Gastrocnemius medialis (tissue), 4 donors: ENCODE measurements around the gene UBE2Z. TPM values are rescaled to one million over a fixed set of nuclear protein-coding genes. Genes with fewer than 3 reads are reported as not detected.
"Not testable (repeated sequence)": the region's sequence is repeated elsewhere in the genome, so short reads cannot be mapped to it uniquely, and the experiment has no call there.

Experiments
- ATAC-seq, 2 donors: fragments of 150-250 bp; one replicate each; pipeline ENCODE4 v1.9.1; 2016
- DNase-seq, 2 donors: peaks; one replicate each; pipeline ENCODE4 v3.0.0-alpha.2; 2019
- H3K27ac ChIP-seq, 4 donors: fragments of 200-600 bp; sonication (generic); 1 replicate in 1 of 4; 2 replicates in 3 of 4; pipeline ENCODE4 v1.5.1; 2016 to 2018; ENCODE audit warnings: mild to moderate bottlenecking in 2 of 4, moderate library complexity in 1 of 4
- H3K27me3 ChIP-seq, 3 donors: fragments of 200-600 bp; sonication (generic) in 2 of 3; 1 replicate in 1 of 3; 2 replicates in 2 of 3; pipeline versions ENCODE4 v1.5.1 to v1.6.0; 2016 to 2019; ENCODE audit warnings: mild to moderate bottlenecking in 1 of 3, moderate library complexity in 1 of 3
- H3K36me3 ChIP-seq, 2 donors: fragments of 200-600 bp; sonication (generic) in 1 of 2; one replicate each; pipeline ENCODE4 v1.5.1; 2017 to 2018
- H3K4me1 ChIP-seq, 2 donors: fragments of 200-600 bp; sonication (generic) in 1 of 2; one replicate each; pipeline ENCODE4 v1.5.1; 2016 to 2017; ENCODE audit warnings: mild to moderate bottlenecking in 2 of 2
- H3K4me3 ChIP-seq, 4 donors: fragments of 200-600 bp; sonication (generic) in 3 of 4; 1 replicate in 1 of 4; 2 replicates in 3 of 4; pipeline ENCODE4 v1.5.1; 2016 to 2019; ENCODE audit warnings: mild to moderate bottlenecking in 2 of 4
- H3K9me3 ChIP-seq, 3 donors: fragments of 200-600 bp; sonication (generic) in 2 of 3; 1 replicate in 1 of 3; 2 replicates in 2 of 3; pipeline ENCODE4 v1.5.1; 2016 to 2019
- CTCF ChIP-seq, 5 experiments: fragments of 450-650 bp in 3 of 5; fragments of 200-600 bp in 2 of 5; sonication (generic) in 2 of 5; IDR thresholded peaks in 4 of 5; conservative IDR thresholded peaks in 1 of 5; 1 replicate in 4 of 5; 2 replicates in 1 of 5; pipeline ENCODE4 v1.5.1; 2016 to 2019; ENCODE audit warnings: antibody characterized with exemption in 5 of 5, mild to moderate bottlenecking in 3 of 5, moderate library complexity in 3 of 5
- POLR2A ChIP-seq, 2 donors: fragments of 450-650 bp; IDR thresholded peaks; one replicate each; pipeline ENCODE4 v1.6.1; 2017; ENCODE audit warnings: antibody characterized with exemption in 2 of 2, mild to moderate bottlenecking in 2 of 2, moderate library complexity in 2 of 2
- in situ Hi-C, 4 donors: fragments of 200-750 bp; cut with MboI; loops; one replicate each; pipeline versions ENCODE4 v1.15.0 to v1.8.0; 2017; ENCODE audit warnings: low sequenced_read_pairs in 4 of 4
- intact Hi-C: fragments of 100-400 bp; cut with DNase I; formaldehyde crosslinking; loops from one replicate; pipeline ENCODE4 v1.15.1; 2023; ENCODE audit warnings: low total_unique reads
- total RNA-seq, 4 donors: library from RNA; depleted of rRNA; stranded (reverse); fragments of >200 nt; gene quantifications; one replicate each; pipeline versions ENCODE4 v1.1.0 to v1.2.3, GENCODE V29; 2016

Gene UBE2Z
- total RNA-seq, 4 donors from 2014 or later = 32.7 to 41.1 (median 35.4) TPM

- intact Hi-C loops (loop anchor here (1.0 to 10.0 kb wide), 2 partner anchors 36 to 730 kb away; partner anchors contain the start of genes SPOP and UBE2Z), in situ Hi-C loops (loop anchor here in 1 of 4 donors (10.0 kb wide), 1 partner anchor 50 kb away; the partner anchor contains the start of gene ATP5MC1)
- Histone ChIP-seq H3K27me3 (peaks cover 0 to 4% (median 3%) of the 10 kb centered on the region in 3 donors), H3K9me3 (no peaks in the 10 kb centered on the region), H3K27ac (peak within 1 kb of the TSS; percentile 83 to 88 (median 84)), H3K36me3 (peaks cover 0 to 17% of the 10 kb centered on the region in 2 donors), H3K4me1 (peaks cover 10 to 18% of the 10 kb centered on the region in 2 donors), H3K4me3 (peak within 1 kb of the TSS; percentile 84 to 95 (median 87))
- ATAC-seq (peak; percentile 90 to 92), DNase-seq (peak; percentile 65 to 83)
- no peak for TF ChIP-seq CTCF (IDR thresholded peaks at IDR 0.05 in 4 of 5, conservative IDR thresholded peaks at IDR 0.05 in 1 of 5)
- peak; percentile 69 to 79 for TF ChIP-seq POLR2A (IDR thresholded peaks at IDR 0.05)
Measured at GRCh38 chr17:48944515-48945260, 36.5 kb downstream of the UBE2Z start, which contains the start of gene SNF8. Gene SNF8 (minus strand): TSS chr17:48944842. CDS start chr17:48944734, 108 bp downstream.

- ATAC-seq, H3K9me3 ChIP-seq, DNase-seq, H3K27me3 ChIP-seq: not testable (repeated sequence)
- Histone ChIP-seq H3K4me1 (peaks cover 10 to 18% of the 10 kb centered on the region in 2 donors), H3K36me3 (peaks cover 0 to 11% of the 10 kb centered on the region in 2 donors), H3K27ac (peak overlapping the region; percentile 83 to 88 (median 84)), H3K4me3 (peak overlapping the region; percentile 84 to 95 (median 87))
- intact Hi-C loops (loop anchor here (10.0 kb wide), 1 partner anchor 730 kb away; the partner anchor contains the start of gene SPOP), in situ Hi-C loops (loop anchor here in 1 of 4 donors (10.0 kb wide), 1 partner anchor 50 kb away; the partner anchor contains the start of gene ATP5MC1)
Measured at GRCh38 chr17:48945261-48945651, 37.0 kb downstream of the UBE2Z start.

- no peak overlapping the region for H3K4me3 ChIP-seq
- intact Hi-C loops (no loop called here), in situ Hi-C loops (loop anchor here in 1 of 4 donors (25.0 kb wide), 1 partner anchor 111 kb away; no protein-coding TSS in a partner anchor)
- H3K27ac ChIP-seq = no peak overlapping the region
- H3K9me3 ChIP-seq = no peaks in the 10 kb centered on the region
- TF ChIP-seq CTCF (IDR thresholded peaks at IDR 0.05 in 4 of 5, conservative IDR thresholded peaks at IDR 0.05 in 1 of 5) (no peak), POLR2A (IDR thresholded peaks at IDR 0.05) (no peak)
- H3K27me3 ChIP-seq = peaks cover 18 to 36% (median 32%) of the 10 kb centered on the region in 3 donors
- no peaks in the 10 kb centered on the region for H3K4me1 ChIP-seq
- DNase-seq = no peak
- no peaks in the 10 kb centered on the region for H3K36me3 ChIP-seq
- ATAC-seq = no peak
Measured at GRCh38 chr17:48951572-48951971, 43.4 kb downstream of the UBE2Z start.

- in situ Hi-C loops (loop anchor here in 1 of 4 donors (25.0 kb wide), 1 partner anchor 109 kb away; no protein-coding TSS in a partner anchor), intact Hi-C loops (no loop called here)
- H3K4me1 ChIP-seq = no peaks in the 10 kb centered on the region
- no peaks in the 10 kb centered on the region for H3K9me3 ChIP-seq
- ATAC-seq (no peak), DNase-seq (no peak)
- H3K27ac ChIP-seq = no peak overlapping the region
- no peaks in the 10 kb centered on the region for H3K36me3 ChIP-seq
- H3K4me3 ChIP-seq = no peak overlapping the region
- H3K27me3 ChIP-seq = peaks cover 18 to 38% (median 36%) of the 10 kb centered on the region in 3 donors
- TF ChIP-seq CTCF (IDR thresholded peaks at IDR 0.05 in 4 of 5, conservative IDR thresholded peaks at IDR 0.05 in 1 of 5) = no peak
- TF ChIP-seq POLR2A (IDR thresholded peaks at IDR 0.05) = no peak
Measured at GRCh38 chr17:48952904-48953303, 44.7 kb downstream of the UBE2Z start.

GRCh38 chr17:48954300-48954755, 46.1 kb downstream of the UBE2Z start:
- Histone ChIP-seq H3K27me3 (peaks cover 22 to 42% (median 40%) of the 10 kb centered on the region in 3 donors), H3K36me3 (no peaks in the 10 kb centered on the region), H3K4me3 (no peak overlapping the region), H3K27ac (no peak overlapping the region), H3K9me3 (no peaks in the 10 kb centered on the region), H3K4me1 (no peaks in the 10 kb centered on the region)
- intact Hi-C loops (no loop called here), in situ Hi-C loops (loop anchor here in 1 of 4 donors (25.0 kb wide), 1 partner anchor 108 kb away; no protein-coding TSS in a partner anchor)
- no peak for TF ChIP-seq CTCF (IDR thresholded peaks at IDR 0.05 in 4 of 5, conservative IDR thresholded peaks at IDR 0.05 in 1 of 5)
- no peak for TF ChIP-seq POLR2A (IDR thresholded peaks at IDR 0.05)
- ATAC-seq (no peak), DNase-seq (no peak)
